Measurements from ENCODE around the gene CHAC1.

GRCh38 chr15:40922608-40923005 is 30.7 kb upstream of the CHAC1 start:
- TF ChIP-seq POLR2AphosphoS5 (IDR thresholded peaks at IDR 0.05; ENCODE audit: low read depth) = no peak
- no peak for TF ChIP-seq CTCF (IDR thresholded peaks at IDR 0.05; ENCODE audit: insufficient read depth, low read length)

Data from HL-60 (cell line).